ENCODE results near the gene SIRPG.
"Not testable (repeated sequence)": the region's sequence is repeated elsewhere in the genome, so short reads cannot be mapped to it uniquely, and the experiment has no call there.

Gene SIRPG

GRCh38 chr20:1635291-1635979, 22.1 kb downstream of the SIRPG start:
- no peak for DNase-seq (ENCODE audit: low spot score)

DNA sequence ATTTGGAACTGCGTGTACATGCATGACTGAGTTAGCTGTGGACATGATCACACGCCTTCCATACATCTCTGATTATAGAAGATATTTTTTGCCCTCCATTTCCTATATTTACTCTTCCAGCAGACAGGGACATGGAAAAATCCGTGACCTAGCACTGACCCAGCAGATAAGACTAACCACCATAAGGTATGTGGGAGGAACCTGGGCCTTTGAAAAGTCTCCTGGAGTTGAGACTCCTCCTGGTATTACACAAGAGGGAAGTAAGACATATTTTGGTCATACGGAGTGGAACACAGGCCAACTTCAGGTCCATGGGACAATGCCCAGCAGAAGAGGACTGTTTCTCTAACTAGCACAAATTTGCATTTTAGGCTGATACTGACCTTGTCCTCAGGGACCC, 24.0 kb downstream of the SIRPG start:
- no peak for DNase-seq (ENCODE audit: low spot score)

- no peak for DNase-seq (ENCODE audit: low spot score)
These were observed 25.4 kb downstream of the SIRPG start for GRCh38 chr20:1632178-1632577.

DNA sequence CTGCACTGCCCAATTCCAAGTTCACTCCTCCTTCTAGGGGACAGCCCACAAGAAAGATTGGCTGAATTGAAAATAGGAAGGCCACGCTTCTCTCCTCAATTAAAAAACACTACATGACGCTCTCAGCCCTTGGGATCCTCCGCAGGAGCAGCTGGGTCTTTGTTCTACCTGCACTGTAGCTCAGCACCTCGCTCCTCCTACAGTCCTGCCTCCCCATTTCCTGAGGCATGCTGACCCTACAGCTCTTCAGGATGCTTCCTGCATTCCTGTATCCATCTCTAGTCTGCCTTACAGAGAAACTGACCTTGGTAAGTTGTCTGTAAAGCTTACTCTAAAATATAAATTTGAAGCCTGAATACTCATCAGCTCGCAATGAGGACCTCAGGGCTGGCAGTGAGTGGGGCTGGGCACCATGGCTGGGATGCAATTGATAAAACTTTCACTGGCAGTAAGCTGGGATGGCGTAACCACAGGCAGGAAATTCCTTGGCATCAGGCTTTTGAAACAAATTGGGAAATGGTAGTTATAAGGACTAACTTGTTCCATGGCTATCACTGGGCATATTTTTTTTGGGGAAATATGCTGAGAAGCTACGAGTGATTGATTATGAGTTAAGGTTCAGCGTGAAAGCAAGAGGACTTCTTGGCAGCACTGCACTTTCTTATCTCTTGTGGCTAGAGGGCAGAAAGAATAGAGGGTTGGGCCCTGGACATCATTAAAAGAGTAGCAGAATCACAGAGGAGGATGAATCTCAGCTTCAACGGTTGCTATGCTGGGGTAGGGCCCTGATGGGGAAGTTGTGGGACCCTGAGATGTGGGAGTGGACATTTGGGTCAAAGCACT, 26.0 kb downstream of the SIRPG start:
- DNase-seq (ENCODE audit: low spot score): no peak

GRCh38 chr20:1630186-1630585, 27.4 kb downstream of the SIRPG start:
- DNase-seq (ENCODE audit: low spot score): no peak

GRCh38 chr20:1629321-1629720, 28.3 kb downstream of the SIRPG start:
- DNase-seq (ENCODE audit: low spot score): no peak

- no peak for DNase-seq (ENCODE audit: low spot score)
These were observed 29.0 kb downstream of the SIRPG start for GRCh38 chr20:1628621-1629020.

DNA sequence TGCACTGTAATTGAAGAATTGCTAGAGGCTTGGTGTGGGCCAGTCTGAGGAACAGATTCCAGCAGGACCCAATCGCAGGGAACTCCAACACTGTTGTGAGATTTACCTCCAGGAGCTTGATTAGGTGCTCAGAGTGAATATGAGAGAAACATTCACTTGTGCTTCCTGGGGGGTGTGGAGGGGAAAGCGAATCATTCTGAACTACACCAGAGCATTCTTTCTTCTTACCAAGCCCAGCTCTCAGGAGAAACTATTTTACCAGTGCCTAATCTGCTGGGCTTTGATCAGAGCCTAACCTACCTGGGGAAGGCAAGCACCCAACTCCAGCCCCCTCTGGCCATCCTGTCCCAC, 30.4 kb downstream of the SIRPG start:
- DNase-seq (ENCODE audit: low spot score): no peak

- no peak for DNase-seq (ENCODE audit: low spot score)
These were observed 30.9 kb downstream of the SIRPG start for GRCh38 chr20:1626528-1627199.

GRCh38 chr20:1625083-1625690, 32.4 kb downstream of the SIRPG start:
- DNase-seq (ENCODE audit: low spot score): no peak

DNA sequence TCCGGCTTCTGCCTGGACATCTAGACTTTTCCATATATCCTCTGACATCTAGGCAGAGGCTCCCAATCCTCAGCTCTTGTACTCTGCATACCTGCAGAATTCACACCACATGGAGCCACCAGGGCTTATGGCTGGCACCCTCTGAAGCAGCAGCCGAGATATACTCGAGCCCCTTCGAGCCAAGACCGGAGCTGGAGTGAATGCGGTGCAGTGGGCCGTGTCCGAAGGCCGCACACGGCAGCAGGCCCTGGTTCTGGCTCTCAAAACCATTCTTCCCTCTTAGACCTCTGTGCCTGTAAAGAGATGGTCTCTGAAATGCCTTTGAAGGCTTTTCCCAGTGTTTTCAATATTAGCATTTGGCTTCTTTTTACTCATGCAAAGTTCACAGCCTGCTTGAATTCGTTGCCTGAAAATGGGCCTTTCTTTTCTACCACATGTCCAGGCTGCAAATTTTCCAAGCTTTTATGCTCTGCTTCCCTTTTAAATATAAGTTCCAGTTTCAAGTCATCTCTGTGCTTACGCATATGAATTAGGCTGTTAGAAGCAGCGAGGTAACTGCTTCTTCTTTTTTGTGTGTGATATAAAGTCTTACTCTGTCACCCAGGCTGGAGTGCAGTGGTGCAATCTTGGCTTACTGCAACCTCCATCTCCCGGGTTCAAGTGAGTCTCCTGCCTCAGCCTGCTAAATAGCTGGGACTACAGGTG, 33.9 kb downstream of the SIRPG start:
- DNase-seq (ENCODE audit: low spot score): peak; percentile 6

DNA sequence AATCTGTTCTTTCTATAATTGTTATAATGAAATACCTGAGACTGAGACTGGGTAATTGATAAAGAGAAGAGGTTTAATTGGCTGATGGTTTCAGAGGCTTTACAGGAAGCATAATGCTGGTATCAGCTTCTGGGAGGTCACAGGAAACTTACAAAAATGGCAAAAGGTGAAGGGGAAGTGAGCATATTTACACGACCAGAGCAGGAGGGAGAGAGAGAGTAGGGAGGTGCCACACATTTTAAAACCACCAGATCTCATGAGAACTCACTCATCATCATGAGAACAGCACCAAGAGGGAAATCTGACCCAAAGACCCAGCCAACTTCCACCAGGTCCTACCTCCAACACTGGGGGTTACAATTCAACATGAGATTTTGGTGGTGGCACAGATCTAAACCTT, 35.1 kb downstream of the SIRPG start:
- DNase-seq (ENCODE audit: low spot score): no peak

- no peak for DNase-seq (ENCODE audit: low spot score)
These were observed 36.3 kb downstream of the SIRPG start for GRCh38 chr20:1621316-1621715.

- no peak for DNase-seq (ENCODE audit: low spot score)
These were observed 37.6 kb downstream of the SIRPG start, which contains the start of gene SIRPB1 for GRCh38 chr20:1619861-1620444. SIRPB1 (minus strand) TSS chr20:1620009; CDS start chr20:1619944, 65 bp downstream.

- DNase-seq (ENCODE audit: low spot score): no peak
These were observed 38.5 kb downstream of the SIRPG start for GRCh38 chr20:1618954-1619540.

DNA sequence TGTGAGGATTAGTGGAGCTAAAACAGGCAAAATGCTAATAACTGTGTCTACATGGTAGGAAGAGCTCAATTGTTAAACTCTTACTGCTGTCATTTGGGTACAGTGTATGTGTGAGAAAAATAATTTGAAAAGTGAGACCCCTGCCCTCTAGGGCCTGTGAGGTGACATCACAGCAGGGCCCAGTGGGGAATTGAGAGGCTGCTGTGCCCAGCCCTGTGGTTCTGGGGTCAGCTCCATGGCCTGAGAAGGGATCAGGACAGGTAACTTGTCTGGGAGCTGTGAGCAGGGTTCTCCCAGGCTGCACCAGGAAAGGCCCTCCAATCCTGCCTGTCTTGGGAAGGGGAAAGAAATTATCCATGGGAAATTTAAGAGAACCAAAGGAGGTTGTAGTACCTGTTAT, 39.1 kb downstream of the SIRPG start:
- DNase-seq (ENCODE audit: low spot score): no peak

- DNase-seq (ENCODE audit: low spot score): no peak
These were observed 40.6 kb downstream of the SIRPG start for GRCh38 chr20:1616858-1617434.

DNA sequence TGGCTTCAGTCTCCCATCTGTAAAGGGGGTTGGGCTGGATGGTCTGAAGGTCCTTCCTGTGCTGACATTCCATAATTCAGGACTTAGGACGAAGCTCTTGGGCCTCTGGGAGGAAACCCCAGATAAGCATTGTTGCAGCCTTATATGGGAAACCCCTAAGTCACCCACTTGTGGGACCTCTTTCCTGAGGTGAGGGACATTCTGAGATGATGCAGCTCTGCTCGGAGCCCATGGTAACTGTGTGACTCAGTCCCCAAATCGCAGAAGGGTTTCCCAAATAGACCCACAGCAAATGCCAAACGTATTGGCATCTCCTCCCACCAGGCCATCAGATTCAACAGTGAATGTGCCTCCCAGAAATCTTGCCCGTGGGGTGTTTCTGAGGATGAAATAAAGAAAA, 47.2 kb downstream of the SIRPG start:
- not testable (repeated sequence) for DNase-seq (ENCODE audit: low spot score)

- DNase-seq (ENCODE audit: low spot score): not testable (repeated sequence)
These were observed 48.8 kb downstream of the SIRPG start for GRCh38 chr20:1608678-1609347.

DNA sequence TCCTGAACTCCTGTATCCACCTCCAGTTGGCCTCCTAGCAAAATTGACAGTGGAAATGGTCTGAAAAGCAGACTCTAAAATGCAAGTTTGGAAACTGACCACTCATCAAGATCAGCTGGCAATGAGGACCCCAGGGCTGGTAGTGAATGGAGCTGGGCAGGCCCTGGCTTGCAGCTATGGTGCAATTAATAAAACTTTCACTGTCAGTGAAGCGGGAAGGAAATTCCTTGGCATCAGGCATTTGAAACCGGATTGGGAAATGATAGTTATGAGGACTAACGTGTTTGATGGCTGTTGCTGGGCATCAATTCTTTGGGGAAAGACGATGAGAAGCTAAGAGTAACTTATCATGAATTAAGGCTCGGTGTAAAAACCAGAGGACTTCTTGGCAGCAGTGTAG, 56.8 kb downstream of the SIRPG start:
- no peak for DNase-seq (ENCODE audit: low spot score)
